NOMO-1 treated with dmso at 0.1 percent for 144 hours (cell line): Measurements from ENCODE around the gene ORAI2.
A peak's percentile ranks its signal among the peaks of the same experiment; 100 is the strongest.

ENCODE experiments used
- DNase-seq: peaks from one replicate; lab custom pipeline; 2025; ENCODE audit not compliant: unreplicated experiment; lab: John Stamatoyannopoulos, UW

Gene ORAI2

GRCh38 chr7:102413611-102414010 is 19.8 kb upstream of the ORAI2 start:
- no peak for DNase-seq

- no peak for DNase-seq
Observed at GRCh38 chr7:102415685-102416225, 17.6 kb upstream of the ORAI2 start.

- no peak for DNase-seq
Observed at GRCh38 chr7:102416406-102416805, 17.0 kb upstream of the ORAI2 start.

GRCh38 chr7:102417105-102417504 is 16.3 kb upstream of the ORAI2 start:
- DNase-seq: no peak

- no peak for DNase-seq
Observed at GRCh38 chr7:102418592-102418991, 14.8 kb upstream of the ORAI2 start.

GRCh38 chr7:102421706-102422240 is 11.6 kb upstream of the ORAI2 start:
- no peak for DNase-seq

GRCh38 chr7:102424129-102424551 is 9.2 kb upstream of the ORAI2 start:
- no peak for DNase-seq

GRCh38 chr7:102424787-102425218 is 8.6 kb upstream of the ORAI2 start:
- DNase-seq: peak; percentile 15

GRCh38 chr7:102425639-102426267 is 7.6 kb upstream of the ORAI2 start:
- peak; percentile 61 for DNase-seq

GRCh38 chr7:102426268-102427018 is 6.9 kb upstream of the ORAI2 start:
- DNase-seq: peak; percentile 82

- no peak for DNase-seq
Observed at GRCh38 chr7:102427019-102427405, 6.4 kb upstream of the ORAI2 start.

- no peak for DNase-seq
Observed at GRCh38 chr7:102429141-102429899, 4.1 kb upstream of the ORAI2 start.

GRCh38 chr7:102431617-102432298 is 1.6 kb upstream of the ORAI2 start:
- DNase-seq: peak; percentile 58

- no peak for DNase-seq
Observed at GRCh38 chr7:102432442-102433218, 745 bp upstream of the ORAI2 start.

GRCh38 chr7:102434039-102434486 is 688 bp downstream of the ORAI2 start:
- no peak for DNase-seq

GRCh38 chr7:102436118-102436517 is 2.7 kb downstream of the ORAI2 start:
- no peak for DNase-seq

- DNase-seq: no peak
Observed at GRCh38 chr7:102439963-102440795, 6.8 kb downstream of the ORAI2 start.

- DNase-seq: no peak
Observed at GRCh38 chr7:102444961-102445673, 11.7 kb downstream of the ORAI2 start.
